Chondrocyte (in vitro differentiated cells): ENCODE results near the gene DOCK2. TPM values are rescaled to one million over a fixed set of nuclear protein-coding genes. Genes with fewer than 3 reads are reported as not detected.
"Not testable (repeated sequence)": the region's sequence is repeated elsewhere in the genome, so short reads cannot be mapped to it uniquely, and the experiment has no call there.

Experiments used
- DNase-seq: peaks from one replicate; pipeline ENCODE4 v3.0.0; 2021; ENCODE audit warnings: mixed read lengths, low spot score
- H3K27ac Mint-ChIP-seq: one replicate; pipeline ENCODE4 v1.8.0; 2021; ENCODE audit warnings: mild to moderate bottlenecking, moderate library complexity, mixed read lengths; ENCODE audit not compliant: unreplicated experiment
- H3K27me3 Mint-ChIP-seq: 2 replicates; pipeline ENCODE4 v1.8.0; 2021; ENCODE audit warnings: low read depth, mixed read lengths
- H3K36me3 Mint-ChIP-seq: 2 replicates; pipeline ENCODE4 v1.8.0; 2021; ENCODE audit warnings: low read depth, mixed read lengths
- H3K4me1 Mint-ChIP-seq: 2 replicates; pipeline ENCODE4 v1.8.0; 2021; ENCODE audit warnings: low read depth, mild to moderate bottlenecking, mixed read lengths
- H3K4me3 Mint-ChIP-seq: one replicate; pipeline ENCODE4 v1.8.0; 2021; ENCODE audit warnings: mild to moderate bottlenecking, moderate library complexity, mixed read lengths; ENCODE audit not compliant: unreplicated experiment
- H3K9me3 Mint-ChIP-seq: 2 replicates; pipeline ENCODE4 v1.8.0; 2021; ENCODE audit warnings: low read depth, mixed read lengths
- CTCF ChIP-seq: fragments of 200-600 bp; sonication (generic); IDR thresholded peaks from 2 replicates; pipeline ENCODE4 v1.5.0; 2021; ENCODE audit warnings: antibody characterized with exemption, mild to moderate bottlenecking, moderate library complexity
- total RNA-seq: library from RNA; stranded (reverse); gene quantifications from 3 replicates; pipeline ENCODE4 v1.2.1, GENCODE V29; 2021

Gene DOCK2
- total RNA-seq, 1 donor from 2014 or later: 3.1 TPM

- H3K27me3 Mint-ChIP-seq: no peaks in the 10 kb centered on the region
- peaks cover 14% of the 10 kb centered on the region for H3K36me3 Mint-ChIP-seq
- peaks cover 20% of the 10 kb centered on the region for H3K4me1 Mint-ChIP-seq
- H3K4me3 Mint-ChIP-seq: no peak overlapping the region
- H3K9me3 Mint-ChIP-seq: peaks cover 45% of the 10 kb centered on the region
- peak overlapping the region; percentile 8 for H3K27ac Mint-ChIP-seq
- no peak for TF ChIP-seq CTCF
- DNase-seq: no peak
Observed at GRCh38 chr5:169610606-169611005, 26.5 kb upstream of the DOCK2 start.

GRCh38 chr5:169615561-169615960 lies 21.5 kb upstream of the DOCK2 start:
- no peak for TF ChIP-seq CTCF
- Mint-ChIP-seq H3K27ac (no peak overlapping the region), H3K4me1 (peaks cover 24% of the 10 kb centered on the region), H3K27me3 (no peaks in the 10 kb centered on the region), H3K4me3 (no peak overlapping the region), H3K9me3 (peaks cover 35% of the 10 kb centered on the region), H3K36me3 (peaks cover 13% of the 10 kb centered on the region)
- no peak for DNase-seq

GRCh38 chr5:169624307-169624706 lies 12.8 kb upstream of the DOCK2 start:
- Mint-ChIP-seq H3K4me1 (peaks cover 36% of the 10 kb centered on the region), H3K9me3 (peaks cover 18% of the 10 kb centered on the region)
- not testable (repeated sequence) for H3K4me3 Mint-ChIP-seq, H3K36me3 Mint-ChIP-seq, DNase-seq, H3K27me3 Mint-ChIP-seq, H3K27ac Mint-ChIP-seq

- no peak for DNase-seq
- no peak overlapping the region for H3K4me3 Mint-ChIP-seq
- H3K9me3 Mint-ChIP-seq: peaks cover 21% of the 10 kb centered on the region
- peak overlapping the region; percentile 49 for H3K27ac Mint-ChIP-seq
- H3K4me1 Mint-ChIP-seq: peaks cover 59% of the 10 kb centered on the region
- no peaks in the 10 kb centered on the region for H3K27me3 Mint-ChIP-seq
- TF ChIP-seq CTCF: no peak
- peaks cover 4% of the 10 kb centered on the region for H3K36me3 Mint-ChIP-seq
Observed at GRCh38 chr5:169626779-169627178, 10.3 kb upstream of the DOCK2 start.

- Mint-ChIP-seq H3K9me3 (peaks cover 22% of the 10 kb centered on the region), H3K36me3 (peaks cover 4% of the 10 kb centered on the region), H3K4me1 (peaks cover 65% of the 10 kb centered on the region), H3K27ac (peak overlapping the region; percentile 49), H3K27me3 (no peaks in the 10 kb centered on the region), H3K4me3 (no peak overlapping the region)
- TF ChIP-seq CTCF: no peak
- no peak for DNase-seq
Observed at GRCh38 chr5:169627551-169627950, 9.5 kb upstream of the DOCK2 start.

- Mint-ChIP-seq H3K27me3 (no peaks in the 10 kb centered on the region), H3K27ac (no peak overlapping the region), H3K4me3 (no peak overlapping the region), H3K4me1 (peaks cover 74% of the 10 kb centered on the region), H3K36me3 (peaks cover 4% of the 10 kb centered on the region), H3K9me3 (peaks cover 17% of the 10 kb centered on the region)
- DNase-seq: no peak
- TF ChIP-seq CTCF: no peak
Observed at GRCh38 chr5:169628892-169629291, 8.2 kb upstream of the DOCK2 start.
